Measurements from ENCODE around the gene CAVIN1. TPM values are rescaled to one million over a fixed set of nuclear protein-coding genes. Genes with fewer than 3 reads are reported as not detected.

CAVIN1 gene
- total RNA-seq, 2 donors from 2014 or later, result 0.51 to 3.1 TPM

- H3K27ac Mint-ChIP-seq, result no peak overlapping the region
- Histone ChIP-seq H3K4me1 (ENCODE audit: control insufficient read depth, insufficient read depth, low read length) (no peaks in the 10 kb centered on the region), H3K9ac (ENCODE audit: extremely low read depth, low read length, poor library complexity, severe bottlenecking) (no peak overlapping the region), H3K27me3 (ENCODE audit: control insufficient read depth, insufficient read depth, low read length, poor library complexity, severe bottlenecking) (peaks cover 16% of the 10 kb centered on the region), H3K9me3 (ENCODE audit: control insufficient read depth, low read length) (no peaks in the 10 kb centered on the region), H3K4me3 (ENCODE audit: low read length) (no peak overlapping the region), H3K27ac (ENCODE audit: low read depth, low read length) (no peak overlapping the region), H3K36me3 (ENCODE audit: control insufficient read depth, insufficient read depth, low read length) (no peaks in the 10 kb centered on the region)
- TF ChIP-seq CTCF (conservative IDR thresholded peaks at IDR 0.05), result no peak
- 23 to 40% methylated on average over 2 of the region's 2 CpGs for WGBS, 2 experiments (ENCODE audit: insufficient coverage in 1 of 2, insufficient read length in 1 of 2)
- H3K27me3 Mint-ChIP-seq (ENCODE audit: insufficient read depth), result peaks cover 30% of the 10 kb centered on the region
- no peak overlapping the region for H3K4me3 Mint-ChIP-seq
- peaks cover 9% of the 10 kb centered on the region for H3K4me1 Mint-ChIP-seq
- H3K9me3 Mint-ChIP-seq, result no peaks in the 10 kb centered on the region
- H3K36me3 Mint-ChIP-seq (ENCODE audit: low read depth), result no peaks in the 10 kb centered on the region
- DNase-seq, result peak; percentile 94
Observed at GRCh38 chr17:42407289-42407836, 15.7 kb downstream of the CAVIN1 start.

GRCh38 chr17:42406615-42407288 is 16.3 kb downstream of the CAVIN1 start:
- H3K4me3 Mint-ChIP-seq, result no peak overlapping the region
- Histone ChIP-seq H3K27ac (ENCODE audit: low read depth, low read length) (no peak overlapping the region), H3K9ac (ENCODE audit: extremely low read depth, low read length, poor library complexity, severe bottlenecking) (no peak overlapping the region), H3K4me1 (ENCODE audit: control insufficient read depth, insufficient read depth, low read length) (no peaks in the 10 kb centered on the region), H3K36me3 (ENCODE audit: control insufficient read depth, insufficient read depth, low read length) (no peaks in the 10 kb centered on the region), H3K4me3 (ENCODE audit: low read length) (no peak overlapping the region), H3K9me3 (ENCODE audit: control insufficient read depth, low read length) (no peaks in the 10 kb centered on the region), H3K27me3 (ENCODE audit: control insufficient read depth, insufficient read depth, low read length, poor library complexity, severe bottlenecking) (peaks cover 16% of the 10 kb centered on the region)
- H3K9me3 Mint-ChIP-seq, result no peaks in the 10 kb centered on the region
- H3K27ac Mint-ChIP-seq, result no peak overlapping the region
- peaks cover 32% of the 10 kb centered on the region for H3K27me3 Mint-ChIP-seq (ENCODE audit: insufficient read depth)
- WGBS, 2 experiments (ENCODE audit: insufficient coverage in 1 of 2, insufficient read length in 1 of 2), result 88 to 97% methylated on average over 4 of the region's 5 CpGs
- H3K4me1 Mint-ChIP-seq, result peaks cover 15% of the 10 kb centered on the region
- no peaks in the 10 kb centered on the region for H3K36me3 Mint-ChIP-seq (ENCODE audit: low read depth)
- no peak for TF ChIP-seq CTCF (conservative IDR thresholded peaks at IDR 0.05)
- DNase-seq, result peak; percentile 39

GRCh38 chr17:42405963-42406495 is 17.0 kb downstream of the CAVIN1 start:
- no peaks in the 10 kb centered on the region for H3K9me3 ChIP-seq (ENCODE audit: control insufficient read depth, low read length)
- Mint-ChIP-seq H3K4me1 (peaks cover 15% of the 10 kb centered on the region), H3K27ac (no peak overlapping the region), H3K27me3 (ENCODE audit: insufficient read depth) (peaks cover 32% of the 10 kb centered on the region), H3K9me3 (no peaks in the 10 kb centered on the region), H3K4me3 (no peak overlapping the region), H3K36me3 (ENCODE audit: low read depth) (no peaks in the 10 kb centered on the region)
- H3K4me1 ChIP-seq (ENCODE audit: control insufficient read depth, insufficient read depth, low read length), result no peaks in the 10 kb centered on the region
- TF ChIP-seq CTCF (conservative IDR thresholded peaks at IDR 0.05), result peak; percentile 93
- H3K27ac ChIP-seq (ENCODE audit: low read depth, low read length), result no peak overlapping the region
- WGBS, 2 experiments (ENCODE audit: insufficient coverage in 1 of 2, insufficient read length in 1 of 2), result 63 to 84% methylated on average over 13 to 26 of the region's 26 CpGs
- no peaks in the 10 kb centered on the region for H3K36me3 ChIP-seq (ENCODE audit: control insufficient read depth, insufficient read depth, low read length)
- no peak overlapping the region for H3K4me3 ChIP-seq (ENCODE audit: low read length)
- no peak overlapping the region for H3K9ac ChIP-seq (ENCODE audit: extremely low read depth, low read length, poor library complexity, severe bottlenecking)
- DNase-seq, result peak; percentile 98
- H3K27me3 ChIP-seq (ENCODE audit: control insufficient read depth, insufficient read depth, low read length, poor library complexity, severe bottlenecking), result peaks cover 16% of the 10 kb centered on the region

Measured in endodermal cell (in vitro differentiated cells).